Thoracic aorta (tissue), 2 donors: ENCODE measurements around the gene EPSTI1. TPM values are rescaled to one million over a fixed set of nuclear protein-coding genes. Genes with fewer than 3 reads are reported as not detected.

Experiments
- ATAC-seq: fragments of 150-250 bp; one replicate; pipeline ENCODE4 v1.8.0; 2017; ENCODE audit warnings: low read depth; ENCODE audit not compliant: insufficient number of reproducible peaks, low FRiP score
- DNase-seq: peaks from one replicate; pipeline ENCODE4 v3.0.0-alpha.2; 2020; ENCODE audit warnings: low spot score
- H3K27ac ChIP-seq, 2 donors: fragments of 200-600 bp; sonication (generic); 1 replicate in 1 of 2; 2 replicates in 1 of 2; pipeline ENCODE4 v1.5.1; 2016; ENCODE audit warnings: mild to moderate bottlenecking in 2 of 2, moderate library complexity in 2 of 2
- H3K27me3 ChIP-seq: fragments of 200-600 bp; sonication (generic); replicated peaks from 2 replicates; pipeline ENCODE4 v1.6.0; 2016; ENCODE audit warnings: mild to moderate bottlenecking; ENCODE audit not compliant: insufficient read depth
- H3K36me3 ChIP-seq: fragments of 200-600 bp; sonication (generic); one replicate; pipeline ENCODE4 v1.5.1; 2016
- H3K4me1 ChIP-seq, 2 donors: fragments of 200-600 bp; sonication (generic); 1 replicate in 1 of 2; 2 replicates in 1 of 2; pipeline versions ENCODE4 v1.5.1 to v1.6.0; 2016; ENCODE audit warnings: low read depth in 2 of 2, mild to moderate bottlenecking in 1 of 2; ENCODE audit not compliant: control insufficient read depth in 1 of 2
- H3K4me3 ChIP-seq: fragments of 200-600 bp; sonication (generic); 2 replicates; pipeline ENCODE4 v1.5.1; 2016; ENCODE audit warnings: mild to moderate bottlenecking
- H3K9me3 ChIP-seq: fragments of 200-600 bp; sonication (generic); 2 replicates; pipeline ENCODE4 v1.5.1; 2016
- total RNA-seq, 2 donors: library from RNA; depleted of rRNA; stranded (reverse); fragments of >200 nt; gene quantifications; one replicate each; pipeline versions ENCODE4 v1.1.0 to v1.2.3, GENCODE V29; 2016
- TF ChIP-seq, protein P1 (sequence below): fragments of 200-600 bp; sonication (generic); IDR thresholded peaks from one replicate; pipeline ENCODE4 v1.5.1; 2019; ENCODE audit warnings: antibody characterized with exemption

The EPSTI1 gene
- total RNA-seq, 2 donors from 2014 or later = 4.0 to 7.9 TPM

DNA sequence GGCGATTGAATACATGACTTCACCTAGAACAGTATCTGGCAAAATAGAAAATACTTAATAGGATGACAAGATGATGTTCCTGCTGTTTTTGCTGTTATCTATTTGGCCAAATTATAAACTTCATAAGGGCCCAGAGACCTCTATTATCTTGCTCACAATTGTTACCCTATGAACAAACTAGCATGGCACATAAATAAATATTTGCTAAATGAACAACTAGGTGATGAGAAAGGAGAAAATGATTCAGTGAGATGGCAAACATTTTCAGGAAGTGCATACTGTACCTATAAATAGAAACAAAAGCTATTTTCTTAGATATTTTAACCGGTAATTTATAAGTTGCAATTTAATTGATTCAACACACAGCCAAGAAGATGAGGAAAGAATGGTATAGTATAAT is 132.3 kb downstream of the EPSTI1 start:
- Histone ChIP-seq H3K36me3 (no peaks in the 10 kb centered on the region), H3K4me1 (no peaks in the 10 kb centered on the region), H3K27ac (no peak overlapping the region), H3K4me3 (no peak overlapping the region), H3K27me3 (no peaks in the 10 kb centered on the region), H3K9me3 (no peaks in the 10 kb centered on the region)
- ATAC-seq (no peak), DNase-seq (no peak)
- TF ChIP-seq, protein P1, sequence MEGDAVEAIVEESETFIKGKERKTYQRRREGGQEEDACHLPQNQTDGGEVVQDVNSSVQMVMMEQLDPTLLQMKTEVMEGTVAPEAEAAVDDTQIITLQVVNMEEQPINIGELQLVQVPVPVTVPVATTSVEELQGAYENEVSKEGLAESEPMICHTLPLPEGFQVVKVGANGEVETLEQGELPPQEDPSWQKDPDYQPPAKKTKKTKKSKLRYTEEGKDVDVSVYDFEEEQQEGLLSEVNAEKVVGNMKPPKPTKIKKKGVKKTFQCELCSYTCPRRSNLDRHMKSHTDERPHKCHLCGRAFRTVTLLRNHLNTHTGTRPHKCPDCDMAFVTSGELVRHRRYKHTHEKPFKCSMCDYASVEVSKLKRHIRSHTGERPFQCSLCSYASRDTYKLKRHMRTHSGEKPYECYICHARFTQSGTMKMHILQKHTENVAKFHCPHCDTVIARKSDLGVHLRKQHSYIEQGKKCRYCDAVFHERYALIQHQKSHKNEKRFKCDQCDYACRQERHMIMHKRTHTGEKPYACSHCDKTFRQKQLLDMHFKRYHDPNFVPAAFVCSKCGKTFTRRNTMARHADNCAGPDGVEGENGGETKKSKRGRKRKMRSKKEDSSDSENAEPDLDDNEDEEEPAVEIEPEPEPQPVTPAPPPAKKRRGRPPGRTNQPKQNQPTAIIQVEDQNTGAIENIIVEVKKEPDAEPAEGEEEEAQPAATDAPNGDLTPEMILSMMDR = no peak

DNA sequence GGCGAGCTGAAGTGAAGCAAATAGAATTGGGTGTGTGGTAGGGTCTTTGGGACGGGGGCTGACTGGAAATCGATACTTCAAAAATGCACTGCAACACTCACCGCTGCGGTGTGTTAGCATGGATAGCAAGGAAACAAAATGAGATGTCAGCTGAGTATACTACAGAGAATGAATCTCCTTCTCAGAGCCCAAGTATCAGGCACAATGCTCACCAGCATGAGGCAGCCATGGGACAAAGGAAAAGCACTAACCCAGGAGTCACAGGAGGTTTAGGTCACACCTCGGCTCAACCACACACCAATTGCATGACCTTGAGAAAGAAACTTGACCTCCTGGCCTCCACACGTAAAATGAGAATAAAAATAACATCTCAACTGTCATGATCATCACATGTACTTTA is 136.6 kb downstream of the EPSTI1 start:
- no peak for DNase-seq
- no peak for ATAC-seq
- H3K36me3 ChIP-seq = no peaks in the 10 kb centered on the region
- TF ChIP-seq, protein P1 = no peak
- no peak overlapping the region for H3K27ac ChIP-seq
- no peak overlapping the region for H3K4me3 ChIP-seq
- no peaks in the 10 kb centered on the region for H3K27me3 ChIP-seq
- H3K4me1 ChIP-seq = no peaks in the 10 kb centered on the region
- H3K9me3 ChIP-seq = no peaks in the 10 kb centered on the region

- Histone ChIP-seq H3K4me3 (no peak overlapping the region), H3K27me3 (no peaks in the 10 kb centered on the region), H3K4me1 (no peaks in the 10 kb centered on the region), H3K9me3 (no peaks in the 10 kb centered on the region), H3K36me3 (no peaks in the 10 kb centered on the region), H3K27ac (no peak overlapping the region)
- DNase-seq (no peak), ATAC-seq (no peak)
- TF ChIP-seq, protein P1 = no peak
These were observed 139.9 kb downstream of the EPSTI1 start for GRCh38 chr13:42852136-42852535.

- ATAC-seq (no peak), DNase-seq (no peak)
- H3K27ac ChIP-seq = no peak overlapping the region
- H3K36me3 ChIP-seq = no peaks in the 10 kb centered on the region
- H3K4me1 ChIP-seq = no peaks in the 10 kb centered on the region
- H3K27me3 ChIP-seq = no peaks in the 10 kb centered on the region
- H3K4me3 ChIP-seq = no peak overlapping the region
- no peaks in the 10 kb centered on the region for H3K9me3 ChIP-seq
- TF ChIP-seq, protein P1 = no peak
These were observed 142.8 kb downstream of the EPSTI1 start for GRCh38 chr13:42849200-42849599.

DNA sequence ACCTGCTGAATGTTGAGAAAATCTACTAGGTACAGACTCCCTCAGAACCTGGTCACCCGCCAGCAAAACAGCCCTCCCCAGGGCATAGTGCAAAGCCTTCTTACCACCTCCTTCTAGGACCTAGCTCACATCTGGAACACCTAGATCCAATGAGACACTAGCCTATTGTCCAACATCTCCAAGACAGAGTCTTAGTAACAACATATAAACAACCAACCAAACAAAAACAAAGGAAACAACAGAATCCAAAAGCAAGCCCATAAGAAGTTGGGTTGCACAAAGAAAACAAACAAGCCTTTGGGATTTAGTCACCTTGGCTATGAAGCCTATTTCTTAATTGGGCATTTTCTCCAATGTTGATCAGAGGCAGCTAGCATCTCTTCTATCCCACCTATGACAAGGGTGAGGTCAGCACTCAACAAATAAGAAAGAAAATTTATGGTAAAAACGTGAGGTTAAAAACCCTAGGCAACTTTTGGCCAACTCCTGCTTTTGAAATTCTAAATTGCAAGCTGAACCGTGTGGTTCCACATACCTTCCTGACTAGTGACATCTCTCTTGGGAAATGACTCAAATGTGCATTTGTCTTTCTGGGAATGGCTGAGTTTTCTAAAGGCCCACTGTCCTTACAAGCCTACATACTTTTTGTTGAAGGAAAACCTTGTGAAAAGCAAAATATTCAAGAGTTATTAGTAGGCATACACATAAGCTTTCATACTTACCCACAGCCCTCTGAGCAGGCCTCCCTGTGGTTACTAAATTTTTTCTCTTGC is 144.0 kb downstream of the EPSTI1 start:
- Histone ChIP-seq H3K4me1 (no peaks in the 10 kb centered on the region), H3K27me3 (no peaks in the 10 kb centered on the region), H3K36me3 (no peaks in the 10 kb centered on the region), H3K9me3 (no peaks in the 10 kb centered on the region), H3K27ac (no peak overlapping the region), H3K4me3 (no peak overlapping the region)
- no peak for ATAC-seq
- TF ChIP-seq, protein P1 = no peak
- no peak for DNase-seq
